Caki2 (cell line): Measurements from ENCODE around the gene NMNAT2. TPM values are rescaled to one million over a fixed set of nuclear protein-coding genes. Genes with fewer than 3 reads are reported as not detected.

Experiments used
- DNase-seq: peaks from one replicate; pipeline ENCODE4 v3.0.0-alpha.2; 2015; ENCODE audit warnings: low read depth
- in situ Hi-C: cut with HindIII; loops from 2 replicates; pipeline ENCODE4 v1.10.0; 2016; ENCODE audit warnings: low sequenced_read_pairs, low pct_unique_long_range_greater_than_20kb, mixed read lengths
- total RNA-seq: library from RNA; depleted of rRNA; stranded (reverse); fragments of >200 nt; shearing (Covaris generic); gene quantifications from 2 replicates; pipeline ENCODE4 v1.2.3, GENCODE V29; 2014; ENCODE audit warnings: low replicate concordance

Gene NMNAT2
- total RNA-seq, 1 experiment from 2014 or later: 0.24 TPM

- no peak for DNase-seq
- in situ Hi-C loops: no loop called here
Observed at GRCh38 chr1:183239793-183240525, 178.2 kb downstream of the NMNAT2 start.

GRCh38 chr1:183239220-183239742 lies 178.9 kb downstream of the NMNAT2 start:
- in situ Hi-C loops: no loop called here
- no peak for DNase-seq

- in situ Hi-C loops: no loop called here
- DNase-seq: no peak
Observed at GRCh38 chr1:183238071-183238470, 180.1 kb downstream of the NMNAT2 start.

- DNase-seq: no peak
- in situ Hi-C loops: no loop called here
Observed at GRCh38 chr1:183237046-183237445, 181.1 kb downstream of the NMNAT2 start.

GRCh38 chr1:183236158-183236725 lies 181.9 kb downstream of the NMNAT2 start:
- no peak for DNase-seq
- in situ Hi-C loops: no loop called here

GRCh38 chr1:183235503-183235902 lies 182.7 kb downstream of the NMNAT2 start:
- no peak for DNase-seq
- in situ Hi-C loops: no loop called here

- peak; percentile 90 for DNase-seq
- in situ Hi-C loops: no loop called here
Observed at GRCh38 chr1:183234660-183235476, 183.3 kb downstream of the NMNAT2 start.

GRCh38 chr1:183233113-183233512 lies 185.1 kb downstream of the NMNAT2 start:
- in situ Hi-C loops: no loop called here
- no peak for DNase-seq

GRCh38 chr1:183231545-183231944 lies 186.6 kb downstream of the NMNAT2 start:
- in situ Hi-C loops: no loop called here

GRCh38 chr1:183230413-183230812 lies 187.8 kb downstream of the NMNAT2 start:
- in situ Hi-C loops: no loop called here
- no peak for DNase-seq

More at GRCh38 chr1:183231545-183231944, 186.6 kb downstream of the NMNAT2 start:
- DNase-seq: no peak

GRCh38 chr1:183228347-183229220 lies 189.6 kb downstream of the NMNAT2 start:
- no peak for DNase-seq
- in situ Hi-C loops: no loop called here

GRCh38 chr1:183227422-183228346 lies 190.5 kb downstream of the NMNAT2 start:
- peak; percentile 42 for DNase-seq
- in situ Hi-C loops: no loop called here

GRCh38 chr1:183226963-183227362 lies 191.2 kb downstream of the NMNAT2 start:
- DNase-seq: no peak
- in situ Hi-C loops: no loop called here

- no peak for DNase-seq
- in situ Hi-C loops: no loop called here
Observed at GRCh38 chr1:183226361-183226760, 191.8 kb downstream of the NMNAT2 start.

GRCh38 chr1:183223467-183223866 lies 194.7 kb downstream of the NMNAT2 start:
- in situ Hi-C loops: no loop called here
- DNase-seq: peak; percentile 72

GRCh38 chr1:183222909-183223308 lies 195.3 kb downstream of the NMNAT2 start:
- no peak for DNase-seq
- in situ Hi-C loops: no loop called here

GRCh38 chr1:183219616-183220009 lies 198.6 kb downstream of the NMNAT2 start:
- DNase-seq: no peak
- in situ Hi-C loops: no loop called here
